ENCODE data around the gene TFF1. TPM values are rescaled to one million over a fixed set of nuclear protein-coding genes. Genes with fewer than 3 reads are reported as not detected.

TFF1 gene
- total RNA-seq, 1 donor from 2014 or later, result not detected

DNA sequence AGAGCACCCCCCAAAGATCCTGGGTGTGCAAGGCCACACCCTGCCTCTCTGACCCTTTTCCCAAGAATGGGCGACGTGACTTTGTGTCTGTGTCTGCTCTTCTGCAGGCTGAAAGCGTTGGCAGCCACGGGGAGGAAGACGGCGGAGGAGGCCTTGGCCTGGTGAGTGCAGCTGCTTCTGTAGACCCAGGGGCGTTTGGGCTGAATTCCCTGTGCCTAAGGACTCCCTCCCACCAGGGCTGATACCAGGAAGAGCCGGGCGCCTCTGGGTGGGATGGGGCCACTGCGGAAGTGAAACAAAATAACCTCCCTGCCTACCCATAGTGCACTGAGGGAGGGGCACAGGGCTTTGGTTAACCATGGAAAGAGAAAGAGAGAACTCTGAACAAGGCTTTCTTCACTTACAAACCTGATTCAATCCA is 39.9 kb upstream of the TFF1 start:
- Mint-ChIP-seq H3K9me3 (no peaks in the 10 kb centered on the region), H3K4me1 (peaks cover 13% of the 10 kb centered on the region), H3K27ac (no peak overlapping the region), H3K36me3 (no peaks in the 10 kb centered on the region), H3K27me3 (ENCODE audit: insufficient read depth, low read depth) (peaks cover 5% of the 10 kb centered on the region), H3K4me3 (no peak overlapping the region)
- Histone ChIP-seq H3K4me1 (peaks cover 10% of the 10 kb centered on the region), H3K4me2 (no peak overlapping the region), H3F3A (ENCODE audit: low read depth) (peaks cover 4% of the 10 kb centered on the region), H3K4me3 (no peak overlapping the region), H3K9me3 (ENCODE audit: low read depth) (no peaks in the 10 kb centered on the region), H3K9ac (no peak overlapping the region), H3K36me3 (no peaks in the 10 kb centered on the region), H3K27ac (no peak overlapping the region), H2AFZ (replicated peaks) (no peak overlapping the region), H4K20me1 (ENCODE audit: low read depth) (no peaks in the 10 kb centered on the region), H3K79me2 (ENCODE audit: low read depth) (no peaks in the 10 kb centered on the region), H3K27me3 (no peaks in the 10 kb centered on the region)
- TF ChIP-seq, protein P1, sequence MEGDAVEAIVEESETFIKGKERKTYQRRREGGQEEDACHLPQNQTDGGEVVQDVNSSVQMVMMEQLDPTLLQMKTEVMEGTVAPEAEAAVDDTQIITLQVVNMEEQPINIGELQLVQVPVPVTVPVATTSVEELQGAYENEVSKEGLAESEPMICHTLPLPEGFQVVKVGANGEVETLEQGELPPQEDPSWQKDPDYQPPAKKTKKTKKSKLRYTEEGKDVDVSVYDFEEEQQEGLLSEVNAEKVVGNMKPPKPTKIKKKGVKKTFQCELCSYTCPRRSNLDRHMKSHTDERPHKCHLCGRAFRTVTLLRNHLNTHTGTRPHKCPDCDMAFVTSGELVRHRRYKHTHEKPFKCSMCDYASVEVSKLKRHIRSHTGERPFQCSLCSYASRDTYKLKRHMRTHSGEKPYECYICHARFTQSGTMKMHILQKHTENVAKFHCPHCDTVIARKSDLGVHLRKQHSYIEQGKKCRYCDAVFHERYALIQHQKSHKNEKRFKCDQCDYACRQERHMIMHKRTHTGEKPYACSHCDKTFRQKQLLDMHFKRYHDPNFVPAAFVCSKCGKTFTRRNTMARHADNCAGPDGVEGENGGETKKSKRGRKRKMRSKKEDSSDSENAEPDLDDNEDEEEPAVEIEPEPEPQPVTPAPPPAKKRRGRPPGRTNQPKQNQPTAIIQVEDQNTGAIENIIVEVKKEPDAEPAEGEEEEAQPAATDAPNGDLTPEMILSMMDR (IDR thresholded peaks at IDR 0.05), result no peak
- TF ChIP-seq EZH2phosphoT487 (IDR thresholded peaks at IDR 0.05), result no peak
- no peak for TF ChIP-seq EZH2 (IDR thresholded peaks at IDR 0.05)
- no peak for DNase-seq (ENCODE audit: low spot score)

DNA sequence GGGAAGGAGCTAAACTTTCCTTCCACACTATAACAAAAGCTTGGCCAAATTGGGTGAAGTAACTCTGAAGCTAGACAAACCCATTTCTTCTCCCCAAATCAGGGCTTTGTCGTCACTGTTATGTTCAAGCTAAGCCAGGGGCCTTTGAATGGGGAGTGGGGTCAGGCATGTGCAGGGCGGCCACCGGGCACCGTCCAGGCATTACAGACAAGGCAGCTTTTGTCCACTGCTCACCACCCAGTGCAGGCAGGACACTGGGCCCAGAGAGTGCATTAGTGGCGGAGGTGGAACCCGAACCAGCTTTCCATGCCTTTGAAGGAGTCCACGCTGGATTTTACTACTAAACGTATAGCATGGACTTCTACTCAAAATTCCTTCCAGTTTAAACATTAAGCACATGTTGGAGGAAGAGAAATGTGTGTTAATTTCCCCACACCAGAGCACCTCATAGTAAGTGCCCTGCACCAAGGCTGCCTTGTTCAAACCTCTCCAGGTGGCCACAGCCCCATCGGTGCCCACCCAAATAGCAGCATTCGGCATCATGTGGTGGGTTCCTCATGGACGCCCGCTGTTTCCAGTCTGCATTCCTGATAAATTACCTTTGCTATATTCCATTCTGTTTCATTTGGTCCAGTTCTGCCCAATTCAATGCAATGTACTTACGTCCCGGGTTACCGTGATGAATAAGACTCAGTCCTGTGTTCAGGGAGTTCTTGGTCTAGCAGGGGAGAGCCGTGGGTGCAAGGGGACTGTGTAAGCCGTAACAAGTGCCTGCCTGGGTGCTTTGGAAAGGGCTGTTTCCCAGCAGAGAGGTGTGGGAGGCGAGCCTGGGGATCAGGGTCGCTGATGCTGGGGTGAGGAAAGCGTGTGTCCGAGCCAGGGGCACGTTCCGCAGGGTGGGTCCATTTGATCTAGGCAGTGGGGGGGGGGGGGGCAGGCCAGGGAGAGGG is 39.0 kb upstream of the TFF1 start:
- no peaks in the 10 kb centered on the region for H3K9me3 ChIP-seq (ENCODE audit: low read depth)
- no peak overlapping the region for H3K9ac ChIP-seq
- no peak overlapping the region for H3K4me3 ChIP-seq
- H3K4me1 Mint-ChIP-seq, result peaks cover 13% of the 10 kb centered on the region
- no peak overlapping the region for H2AFZ ChIP-seq (replicated peaks)
- peaks cover 4% of the 10 kb centered on the region for H3F3A ChIP-seq (ENCODE audit: low read depth)
- no peaks in the 10 kb centered on the region for H3K36me3 ChIP-seq
- peaks cover 5% of the 10 kb centered on the region for H3K27me3 Mint-ChIP-seq (ENCODE audit: insufficient read depth, low read depth)
- H3K9me3 Mint-ChIP-seq, result no peaks in the 10 kb centered on the region
- H3K4me2 ChIP-seq, result no peak overlapping the region
- H3K4me3 Mint-ChIP-seq, result peak overlapping the region; percentile 50
- peaks cover 10% of the 10 kb centered on the region for H3K4me1 ChIP-seq
- H3K79me2 ChIP-seq (ENCODE audit: low read depth), result no peaks in the 10 kb centered on the region
- no peak overlapping the region for H3K27ac ChIP-seq
- TF ChIP-seq EZH2 (IDR thresholded peaks at IDR 0.05) (no peak), EZH2phosphoT487 (IDR thresholded peaks at IDR 0.05) (no peak)
- TF ChIP-seq, protein P1 (IDR thresholded peaks at IDR 0.05), result no peak
- no peaks in the 10 kb centered on the region for H4K20me1 ChIP-seq (ENCODE audit: low read depth)
- H3K36me3 Mint-ChIP-seq, result no peaks in the 10 kb centered on the region
- H3K27me3 ChIP-seq, result no peaks in the 10 kb centered on the region
- no peak overlapping the region for H3K27ac Mint-ChIP-seq
- no peak for DNase-seq (ENCODE audit: low spot score)

DNA sequence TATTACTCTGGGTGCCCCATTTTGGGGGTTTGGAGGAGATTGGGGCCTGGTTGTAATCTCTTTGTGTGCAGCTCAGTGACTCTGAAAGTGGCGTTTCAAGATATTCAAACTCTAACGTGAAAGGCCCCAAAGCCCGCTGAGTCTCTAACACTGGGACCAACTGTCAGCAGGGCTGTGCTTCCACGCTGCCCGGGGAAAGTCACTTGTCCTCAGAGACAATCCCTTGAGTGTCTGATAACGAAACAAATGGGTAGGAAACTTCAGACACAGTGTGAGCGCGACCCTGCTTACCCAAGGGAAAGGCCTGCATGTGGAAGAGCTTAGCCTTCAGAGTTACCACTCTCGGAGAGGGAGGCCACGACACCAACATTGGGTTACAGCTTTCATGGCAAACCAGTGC is 38.2 kb upstream of the TFF1 start:
- no peak overlapping the region for H3K4me2 ChIP-seq
- no peaks in the 10 kb centered on the region for H3K36me3 ChIP-seq
- H3K4me1 ChIP-seq, result peaks cover 10% of the 10 kb centered on the region
- peaks cover 13% of the 10 kb centered on the region for H3K4me1 Mint-ChIP-seq
- no peaks in the 10 kb centered on the region for H3K79me2 ChIP-seq (ENCODE audit: low read depth)
- H3K27ac Mint-ChIP-seq, result no peak overlapping the region
- H2AFZ ChIP-seq (replicated peaks), result no peak overlapping the region
- peaks cover 3% of the 10 kb centered on the region for H3K27me3 Mint-ChIP-seq (ENCODE audit: insufficient read depth, low read depth)
- DNase-seq (ENCODE audit: low spot score), result peak; percentile 31
- H3K9me3 ChIP-seq (ENCODE audit: low read depth), result no peaks in the 10 kb centered on the region
- no peak for TF ChIP-seq EZH2 (IDR thresholded peaks at IDR 0.05)
- TF ChIP-seq, protein P1 (IDR thresholded peaks at IDR 0.05), result no peak
- no peak for TF ChIP-seq EZH2phosphoT487 (IDR thresholded peaks at IDR 0.05)
- no peak overlapping the region for H3K9ac ChIP-seq
- H4K20me1 ChIP-seq (ENCODE audit: low read depth), result no peaks in the 10 kb centered on the region
- no peak overlapping the region for H3K4me3 ChIP-seq
- H3K27me3 ChIP-seq, result no peaks in the 10 kb centered on the region
- H3F3A ChIP-seq (ENCODE audit: low read depth), result no peaks in the 10 kb centered on the region
- H3K4me3 Mint-ChIP-seq, result no peak overlapping the region
- H3K9me3 Mint-ChIP-seq, result no peaks in the 10 kb centered on the region
- H3K36me3 Mint-ChIP-seq, result no peaks in the 10 kb centered on the region
- no peak overlapping the region for H3K27ac ChIP-seq

Measured in neural progenitor cell (in vitro differentiated cells).